Prostate gland (tissue), 2 donors: ENCODE data around the gene NMNAT3.

Experiments
- POLR2A ChIP-seq: fragments of 450-650 bp; IDR thresholded peaks from one replicate; pipeline ENCODE4 v1.6.1; 2016; ENCODE audit warnings: antibody characterized with exemption, mild to moderate bottlenecking
- TF ChIP-seq, protein P1 (sequence below), 4 experiments: fragments of 200-600 bp in 2 of 4; fragments of 450-650 bp in 2 of 4; sonication (generic) in 2 of 4; IDR thresholded peaks; 1 replicate in 3 of 4; 2 replicates in 1 of 4; pipeline ENCODE4 v1.5.1; 2016 to 2019; ENCODE audit warnings: antibody characterized with exemption in 4 of 4, mild to moderate bottlenecking in 2 of 4, moderate library complexity in 2 of 4

- no peak for TF ChIP-seq POLR2A
- TF ChIP-seq, protein P1, sequence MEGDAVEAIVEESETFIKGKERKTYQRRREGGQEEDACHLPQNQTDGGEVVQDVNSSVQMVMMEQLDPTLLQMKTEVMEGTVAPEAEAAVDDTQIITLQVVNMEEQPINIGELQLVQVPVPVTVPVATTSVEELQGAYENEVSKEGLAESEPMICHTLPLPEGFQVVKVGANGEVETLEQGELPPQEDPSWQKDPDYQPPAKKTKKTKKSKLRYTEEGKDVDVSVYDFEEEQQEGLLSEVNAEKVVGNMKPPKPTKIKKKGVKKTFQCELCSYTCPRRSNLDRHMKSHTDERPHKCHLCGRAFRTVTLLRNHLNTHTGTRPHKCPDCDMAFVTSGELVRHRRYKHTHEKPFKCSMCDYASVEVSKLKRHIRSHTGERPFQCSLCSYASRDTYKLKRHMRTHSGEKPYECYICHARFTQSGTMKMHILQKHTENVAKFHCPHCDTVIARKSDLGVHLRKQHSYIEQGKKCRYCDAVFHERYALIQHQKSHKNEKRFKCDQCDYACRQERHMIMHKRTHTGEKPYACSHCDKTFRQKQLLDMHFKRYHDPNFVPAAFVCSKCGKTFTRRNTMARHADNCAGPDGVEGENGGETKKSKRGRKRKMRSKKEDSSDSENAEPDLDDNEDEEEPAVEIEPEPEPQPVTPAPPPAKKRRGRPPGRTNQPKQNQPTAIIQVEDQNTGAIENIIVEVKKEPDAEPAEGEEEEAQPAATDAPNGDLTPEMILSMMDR (IDR thresholded peaks at IDR 0.05), result no peak
These were observed 20.3 kb downstream of the NMNAT3 start for GRCh38 chr3:139657434-139657833.
